ENCODE measurements around the gene TIAL1. TPM values are rescaled to one million over a fixed set of nuclear protein-coding genes. Genes with fewer than 3 reads are reported as not detected.

Gene TIAL1
- total and polyA plus RNA-seq, 2 of the 13 experiments (the other 11 are each of a cell fraction or from before 2014, with no cell fraction given) = 31.5 to 148 TPM

DNA sequence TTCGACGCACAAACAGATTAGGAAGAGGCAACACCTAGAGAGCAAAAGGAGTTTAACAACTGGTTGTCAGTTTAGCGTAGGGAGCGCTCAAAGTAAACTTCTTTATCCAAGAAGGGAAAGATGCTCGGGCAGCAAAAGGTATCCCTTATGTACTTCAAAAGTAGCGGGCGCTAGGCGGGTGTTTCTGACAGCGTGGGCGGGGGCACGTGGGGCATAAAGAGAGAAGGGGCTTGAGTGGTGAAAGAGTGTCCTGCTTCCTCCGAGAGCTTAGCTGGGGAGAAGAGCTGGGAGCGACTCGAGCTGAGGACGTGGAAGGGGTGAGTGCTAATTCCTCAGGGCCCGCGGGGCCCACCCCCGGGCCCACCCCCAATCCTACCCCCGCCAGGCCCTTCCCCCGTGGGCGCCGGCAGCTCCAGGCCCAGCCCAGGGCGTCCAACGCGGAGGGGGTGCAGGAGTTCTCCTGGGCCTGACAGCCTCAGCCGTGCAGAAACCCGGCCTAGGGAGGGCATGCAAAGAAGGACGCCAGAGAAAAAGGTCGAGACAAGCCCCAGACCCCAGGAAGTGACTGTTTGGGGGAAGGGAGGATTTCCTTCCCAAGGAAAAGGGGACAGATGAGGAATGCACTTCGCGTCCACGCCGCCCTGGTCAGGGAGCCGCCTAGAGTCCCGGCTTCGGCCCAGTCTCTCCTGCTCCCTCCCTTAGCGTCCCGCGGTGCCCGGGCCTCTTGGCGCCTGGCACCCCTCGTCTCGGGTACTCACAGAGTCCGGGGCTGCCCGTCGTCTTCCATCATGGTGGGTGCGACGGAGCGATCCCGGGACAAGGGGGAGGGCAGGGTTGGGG is 868 bp downstream of the TIAL1 start (continued):
- TF ChIP-seq ZNF891 (CRISPR knock-in tag; IDR thresholded peaks at IDR 0.05) (0 out of 2 replicates have a peak, but pooled peaks have one; percentile 23), ZSCAN22 (CRISPR knock-in tag; IDR thresholded peaks at IDR 0.05) (no peak), RELA (CRISPR knock-in tag; IDR thresholded peaks at IDR 0.05) (no peak), GABPA (IDR thresholded peaks at IDR 0.05; ENCODE audit: low read depth, low read length) (no peak), GABPA (CRISPR knock-in tag; IDR thresholded peaks at IDR 0.05; ENCODE audit: low read depth) (0 out of 2 replicates have a peak, but pooled peaks have one; percentile 20), KDM5B (CRISPR knock-in tag; IDR thresholded peaks at IDR 0.05; ENCODE audit: borderline replicate concordance) (peak; percentile 8; the same call in 1 of the 2 replicates), RARG (CRISPR knock-in tag; IDR thresholded peaks at IDR 0.05; ENCODE audit: low read depth) (no peak), SALL1 (CRISPR knock-in tag; IDR thresholded peaks at IDR 0.05) (no peak), DNMT3B (CRISPR knock-in tag; conservative IDR thresholded peaks at IDR 0.05) (no peak), ZNF678 (CRISPR knock-in tag; IDR thresholded peaks at IDR 0.05) (no peak), HNRNPUL1 (IDR thresholded peaks at IDR 0.05; ENCODE audit: low read depth, low read length) (no peak), ZFY (CRISPR knock-in tag; IDR thresholded peaks at IDR 0.05) (peak; percentile 6), GATA4 (IDR thresholded peaks at IDR 0.05; ENCODE audit: borderline replicate concordance, low read depth) (no peak), NFIC (IDR thresholded peaks at IDR 0.05; ENCODE audit: low read length) (no peak), THYN1 (CRISPR knock-in tag; IDR thresholded peaks at IDR 0.05; ENCODE audit: borderline replicate concordance, low read depth) (no peak)
- TF ChIP-seq, protein P1, sequence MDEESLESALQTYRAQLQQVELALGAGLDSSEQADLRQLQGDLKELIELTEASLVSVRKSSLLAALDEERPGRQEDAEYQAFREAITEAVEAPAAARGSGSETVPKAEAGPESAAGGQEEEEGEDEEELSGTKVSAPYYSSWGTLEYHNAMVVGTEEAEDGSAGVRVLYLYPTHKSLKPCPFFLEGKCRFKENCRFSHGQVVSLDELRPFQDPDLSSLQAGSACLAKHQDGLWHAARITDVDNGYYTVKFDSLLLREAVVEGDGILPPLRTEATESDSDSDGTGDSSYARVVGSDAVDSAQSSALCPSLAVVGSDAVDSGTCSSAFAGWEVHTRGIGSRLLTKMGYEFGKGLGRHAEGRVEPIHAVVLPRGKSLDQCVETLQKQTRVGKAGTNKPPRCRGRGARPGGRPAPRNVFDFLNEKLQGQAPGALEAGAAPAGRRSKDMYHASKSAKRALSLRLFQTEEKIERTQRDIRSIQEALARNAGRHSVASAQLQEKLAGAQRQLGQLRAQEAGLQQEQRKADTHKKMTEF (CRISPR knock-in tag; IDR thresholded peaks at IDR 0.05) = no peak; the same call in 1 of the 2 replicates
- TF ChIP-seq, protein P2, sequence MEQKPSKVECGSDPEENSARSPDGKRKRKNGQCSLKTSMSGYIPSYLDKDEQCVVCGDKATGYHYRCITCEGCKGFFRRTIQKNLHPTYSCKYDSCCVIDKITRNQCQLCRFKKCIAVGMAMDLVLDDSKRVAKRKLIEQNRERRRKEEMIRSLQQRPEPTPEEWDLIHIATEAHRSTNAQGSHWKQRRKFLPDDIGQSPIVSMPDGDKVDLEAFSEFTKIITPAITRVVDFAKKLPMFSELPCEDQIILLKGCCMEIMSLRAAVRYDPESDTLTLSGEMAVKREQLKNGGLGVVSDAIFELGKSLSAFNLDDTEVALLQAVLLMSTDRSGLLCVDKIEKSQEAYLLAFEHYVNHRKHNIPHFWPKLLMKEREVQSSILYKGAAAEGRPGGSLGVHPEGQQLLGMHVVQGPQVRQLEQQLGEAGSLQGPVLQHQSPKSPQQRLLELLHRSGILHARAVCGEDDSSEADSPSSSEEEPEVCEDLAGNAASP (CRISPR knock-in tag; IDR thresholded peaks at IDR 0.05; ENCODE audit: borderline replicate concordance) = no peak
- TF ChIP-seq, protein P3, sequence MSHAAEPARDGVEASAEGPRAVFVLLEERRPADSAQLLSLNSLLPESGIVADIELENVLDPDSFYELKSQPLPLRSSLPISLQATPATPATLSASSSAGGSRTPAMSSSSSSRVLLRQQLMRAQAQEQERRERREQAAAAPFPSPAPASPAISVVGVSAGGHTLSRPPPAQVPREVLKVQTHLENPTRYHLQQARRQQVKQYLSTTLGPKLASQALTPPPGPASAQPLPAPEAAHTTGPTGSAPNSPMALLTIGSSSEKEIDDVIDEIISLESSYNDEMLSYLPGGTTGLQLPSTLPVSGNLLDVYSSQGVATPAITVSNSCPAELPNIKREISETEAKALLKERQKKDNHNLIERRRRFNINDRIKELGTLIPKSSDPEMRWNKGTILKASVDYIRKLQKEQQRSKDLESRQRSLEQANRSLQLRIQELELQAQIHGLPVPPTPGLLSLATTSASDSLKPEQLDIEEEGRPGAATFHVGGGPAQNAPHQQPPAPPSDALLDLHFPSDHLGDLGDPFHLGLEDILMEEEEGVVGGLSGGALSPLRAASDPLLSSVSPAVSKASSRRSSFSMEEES (CRISPR knock-in tag; IDR thresholded peaks at IDR 0.05) = no peak
- TF ChIP-seq, protein P4, sequence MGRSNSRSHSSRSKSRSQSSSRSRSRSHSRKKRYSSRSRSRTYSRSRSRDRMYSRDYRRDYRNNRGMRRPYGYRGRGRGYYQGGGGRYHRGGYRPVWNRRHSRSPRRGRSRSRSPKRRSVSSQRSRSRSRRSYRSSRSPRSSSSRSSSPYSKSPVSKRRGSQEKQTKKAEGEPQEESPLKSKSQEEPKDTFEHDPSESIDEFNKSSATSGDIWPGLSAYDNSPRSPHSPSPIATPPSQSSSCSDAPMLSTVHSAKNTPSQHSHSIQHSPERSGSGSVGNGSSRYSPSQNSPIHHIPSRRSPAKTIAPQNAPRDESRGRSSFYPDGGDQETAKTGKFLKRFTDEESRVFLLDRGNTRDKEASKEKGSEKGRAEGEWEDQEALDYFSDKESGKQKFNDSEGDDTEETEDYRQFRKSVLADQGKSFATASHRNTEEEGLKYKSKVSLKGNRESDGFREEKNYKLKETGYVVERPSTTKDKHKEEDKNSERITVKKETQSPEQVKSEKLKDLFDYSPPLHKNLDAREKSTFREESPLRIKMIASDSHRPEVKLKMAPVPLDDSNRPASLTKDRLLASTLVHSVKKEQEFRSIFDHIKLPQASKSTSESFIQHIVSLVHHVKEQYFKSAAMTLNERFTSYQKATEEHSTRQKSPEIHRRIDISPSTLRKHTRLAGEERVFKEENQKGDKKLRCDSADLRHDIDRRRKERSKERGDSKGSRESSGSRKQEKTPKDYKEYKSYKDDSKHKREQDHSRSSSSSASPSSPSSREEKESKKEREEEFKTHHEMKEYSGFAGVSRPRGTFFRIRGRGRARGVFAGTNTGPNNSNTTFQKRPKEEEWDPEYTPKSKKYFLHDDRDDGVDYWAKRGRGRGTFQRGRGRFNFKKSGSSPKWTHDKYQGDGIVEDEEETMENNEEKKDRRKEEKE (IDR thresholded peaks at IDR 0.05) = no peak
- TF ChIP-seq, protein P5, sequence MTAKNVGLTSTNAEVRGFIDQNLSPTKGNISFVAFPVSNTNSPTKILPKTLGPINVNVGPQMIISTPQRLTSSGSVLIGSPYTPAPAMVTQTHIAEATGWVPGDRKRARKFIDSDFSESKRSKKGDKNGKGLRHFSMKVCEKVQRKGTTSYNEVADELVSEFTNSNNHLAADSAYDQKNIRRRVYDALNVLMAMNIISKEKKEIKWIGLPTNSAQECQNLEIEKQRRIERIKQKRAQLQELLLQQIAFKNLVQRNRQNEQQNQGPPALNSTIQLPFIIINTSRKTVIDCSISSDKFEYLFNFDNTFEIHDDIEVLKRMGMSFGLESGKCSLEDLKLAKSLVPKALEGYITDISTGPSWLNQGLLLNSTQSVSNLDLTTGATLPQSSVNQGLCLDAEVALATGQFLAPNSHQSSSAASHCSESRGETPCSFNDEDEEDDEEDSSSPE (CRISPR knock-in tag; IDR thresholded peaks at IDR 0.05) = no peak

Measured in HepG2 (cell line).